Measurements from ENCODE around the gene JOSD2. TPM values are rescaled to one million over a fixed set of nuclear protein-coding genes. Genes with fewer than 3 reads are reported as not detected.

JOSD2 gene
- total RNA-seq, 1 donor from 2014 or later: 28.6 TPM

GRCh38 chr19:50494186-50495019 is 16.6 kb downstream of the JOSD2 start:
- Histone ChIP-seq H3K36me3 (no peaks in the 10 kb centered on the region), H3K27me3 (ENCODE audit: low read depth) (no peaks in the 10 kb centered on the region), H3K4me3 (no peak overlapping the region), H3K27ac (replicated peaks) (no peak overlapping the region), H3K9me3 (replicated peaks) (peaks cover 5% of the 10 kb centered on the region), H3K4me1 (peaks cover 20% of the 10 kb centered on the region)
- no peak for DNase-seq
- TF ChIP-seq, protein P1, sequence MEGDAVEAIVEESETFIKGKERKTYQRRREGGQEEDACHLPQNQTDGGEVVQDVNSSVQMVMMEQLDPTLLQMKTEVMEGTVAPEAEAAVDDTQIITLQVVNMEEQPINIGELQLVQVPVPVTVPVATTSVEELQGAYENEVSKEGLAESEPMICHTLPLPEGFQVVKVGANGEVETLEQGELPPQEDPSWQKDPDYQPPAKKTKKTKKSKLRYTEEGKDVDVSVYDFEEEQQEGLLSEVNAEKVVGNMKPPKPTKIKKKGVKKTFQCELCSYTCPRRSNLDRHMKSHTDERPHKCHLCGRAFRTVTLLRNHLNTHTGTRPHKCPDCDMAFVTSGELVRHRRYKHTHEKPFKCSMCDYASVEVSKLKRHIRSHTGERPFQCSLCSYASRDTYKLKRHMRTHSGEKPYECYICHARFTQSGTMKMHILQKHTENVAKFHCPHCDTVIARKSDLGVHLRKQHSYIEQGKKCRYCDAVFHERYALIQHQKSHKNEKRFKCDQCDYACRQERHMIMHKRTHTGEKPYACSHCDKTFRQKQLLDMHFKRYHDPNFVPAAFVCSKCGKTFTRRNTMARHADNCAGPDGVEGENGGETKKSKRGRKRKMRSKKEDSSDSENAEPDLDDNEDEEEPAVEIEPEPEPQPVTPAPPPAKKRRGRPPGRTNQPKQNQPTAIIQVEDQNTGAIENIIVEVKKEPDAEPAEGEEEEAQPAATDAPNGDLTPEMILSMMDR (IDR thresholded peaks at IDR 0.05; ENCODE audit: borderline replicate concordance): no peak
- intact Hi-C loops (cut with micrococcal nuclease): no loop called here

- Histone ChIP-seq H3K9me3 (replicated peaks) (peaks cover 5% of the 10 kb centered on the region), H3K4me1 (peaks cover 20% of the 10 kb centered on the region), H3K36me3 (no peaks in the 10 kb centered on the region), H3K27ac (replicated peaks) (no peak overlapping the region), H3K27me3 (ENCODE audit: low read depth) (no peaks in the 10 kb centered on the region), H3K4me3 (no peak overlapping the region)
- intact Hi-C loops (cut with micrococcal nuclease): no loop called here
- DNase-seq: no peak
- TF ChIP-seq, protein P1 (IDR thresholded peaks at IDR 0.05; ENCODE audit: borderline replicate concordance): no peak
These were observed 17.8 kb downstream of the JOSD2 start for GRCh38 chr19:50493171-50493570.

GRCh38 chr19:50492303-50493052 is 18.5 kb downstream of the JOSD2 start:
- Histone ChIP-seq H3K36me3 (no peaks in the 10 kb centered on the region), H3K27ac (replicated peaks) (no peak overlapping the region), H3K9me3 (replicated peaks) (peaks cover 5% of the 10 kb centered on the region), H3K4me3 (no peak overlapping the region), H3K27me3 (ENCODE audit: low read depth) (peaks cover 4% of the 10 kb centered on the region), H3K4me1 (peaks cover 20% of the 10 kb centered on the region)
- TF ChIP-seq, protein P1 (IDR thresholded peaks at IDR 0.05; ENCODE audit: borderline replicate concordance): no peak
- intact Hi-C loops (cut with micrococcal nuclease): no loop called here
- no peak for DNase-seq

- Histone ChIP-seq H3K9me3 (replicated peaks) (peaks cover 5% of the 10 kb centered on the region), H3K27me3 (ENCODE audit: low read depth) (peaks cover 6% of the 10 kb centered on the region), H3K4me3 (no peak overlapping the region), H3K36me3 (no peaks in the 10 kb centered on the region), H3K27ac (replicated peaks) (no peak overlapping the region), H3K4me1 (peaks cover 20% of the 10 kb centered on the region)
- intact Hi-C loops (cut with micrococcal nuclease): no loop called here
- no peak for DNase-seq
- TF ChIP-seq, protein P1 (IDR thresholded peaks at IDR 0.05; ENCODE audit: borderline replicate concordance): no peak
These were observed 20.0 kb downstream of the JOSD2 start for GRCh38 chr19:50490991-50491472.

- H3K4me1 ChIP-seq: peaks cover 20% of the 10 kb centered on the region
- intact Hi-C loops (cut with micrococcal nuclease): no loop called here
These were observed 20.6 kb downstream of the JOSD2 start for GRCh38 chr19:50490411-50490811.

More at GRCh38 chr19:50490411-50490811, 20.6 kb downstream of the JOSD2 start:
- Histone ChIP-seq H3K9me3 (replicated peaks) (peaks cover 5% of the 10 kb centered on the region), H3K4me3 (no peak overlapping the region), H3K27me3 (ENCODE audit: low read depth) (peaks cover 6% of the 10 kb centered on the region), H3K27ac (replicated peaks) (no peak overlapping the region), H3K36me3 (no peaks in the 10 kb centered on the region)
- no peak for DNase-seq
- TF ChIP-seq, protein P1 (IDR thresholded peaks at IDR 0.05; ENCODE audit: borderline replicate concordance): no peak
